Cardiac muscle cell (in vitro differentiated cells and primary cell): ENCODE results near the gene ATP9B. TPM values are rescaled to one million over a fixed set of nuclear protein-coding genes. Genes with fewer than 3 reads are reported as not detected.

Experiments used
- DNase-seq, 2 donors: peaks; one replicate each; pipeline versions ENCODE4 v3.0.0 to v3.0.0-alpha.2; 2010 to 2017; ENCODE audit warnings: low read depth in 1 of 2, low spot score in 1 of 2
- H3K27ac ChIP-seq: fragments of 200-600 bp; sonication (generic); 2 replicates; pipeline ENCODE4 v1.5.1; 2016
- H3K27me3 ChIP-seq: fragments of 200-600 bp; sonication (generic); 2 replicates; pipeline ENCODE4 v1.6.0; 2016; ENCODE audit warnings: control low read depth
- H3K36me3 ChIP-seq: fragments of 200-600 bp; sonication (generic); 2 replicates; pipeline ENCODE4 v1.5.1; 2016; ENCODE audit warnings: control low read depth
- H3K4me1 ChIP-seq: fragments of 200-600 bp; sonication (generic); 2 replicates; pipeline ENCODE4 v1.8.1; 2017; ENCODE audit warnings: low read depth, mild to moderate bottlenecking, mixed run types
- H3K4me3 ChIP-seq: fragments of 200-600 bp; sonication (generic); 2 replicates; pipeline ENCODE4 v1.5.1; 2016; ENCODE audit warnings: mild to moderate bottlenecking
- H3K9me3 ChIP-seq: fragments of 200-600 bp; sonication (generic); 2 replicates; pipeline ENCODE4 v1.5.1; 2017; ENCODE audit warnings: low read depth, mild to moderate bottlenecking, control low read depth
- CTCF ChIP-seq: IDR thresholded peaks from 2 replicates; pipeline ENCODE4 v1.5.1; 2012; ENCODE audit warnings: low read depth, mild to moderate bottlenecking, low read length
- polyA plus RNA-seq: library from polyadenylated mRNA; unstranded; fragments of >200 nt; fragmentation: Nextera tagmentation; extraction: Ambion mirVana; gene quantifications from 2 replicates; pipeline ENCODE4 v1.2.1, GENCODE V29; 2016
- total RNA-seq: library from RNA; depleted of rRNA; stranded (reverse); fragments of >200 nt; gene quantifications from 2 replicates; pipeline ENCODE4 v1.2.3, GENCODE V29; 2016

ATP9B gene
- total and polyA plus RNA-seq, 2 experiments from 2014 or later = 14.1 to 14.2 TPM

GRCh38 chr18:79394534-79395307 lies 325.5 kb downstream of the ATP9B start:
- H3K4me1 ChIP-seq = peaks cover 3% of the 10 kb centered on the region
- peak overlapping the region; percentile 33 for H3K4me3 ChIP-seq
- no peaks in the 10 kb centered on the region for H3K36me3 ChIP-seq
- peak in 1 of 2 donors; percentile 65 for DNase-seq
- no peaks in the 10 kb centered on the region for H3K9me3 ChIP-seq
- TF ChIP-seq CTCF = no peak
- peaks cover 86% of the 10 kb centered on the region for H3K27me3 ChIP-seq
- no peak overlapping the region for H3K27ac ChIP-seq

DNA sequence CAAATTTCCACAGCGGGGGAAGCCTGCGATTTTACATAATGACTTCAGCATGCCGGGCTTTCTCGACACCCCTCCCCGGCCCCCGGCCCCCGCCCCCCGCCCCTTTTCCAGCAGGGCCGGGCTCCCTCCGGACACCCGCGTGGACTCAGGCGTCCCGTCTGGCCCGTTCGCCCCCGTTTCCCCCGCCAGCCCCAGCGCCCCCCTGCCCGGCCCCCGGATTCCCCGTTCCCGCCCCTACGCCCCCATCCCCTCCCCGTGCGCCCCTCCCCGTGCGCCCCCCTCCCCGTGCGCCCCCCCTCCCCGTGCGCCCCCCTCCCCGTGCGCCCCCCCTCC lies 326.1 kb downstream of the ATP9B start:
- H3K4me1 ChIP-seq = peaks cover 3% of the 10 kb centered on the region
- H3K27ac ChIP-seq = no peak overlapping the region
- no peaks in the 10 kb centered on the region for H3K36me3 ChIP-seq
- no peak for DNase-seq
- H3K9me3 ChIP-seq = no peaks in the 10 kb centered on the region
- TF ChIP-seq CTCF = no peak
- H3K27me3 ChIP-seq = peaks cover 88% of the 10 kb centered on the region
- H3K4me3 ChIP-seq = peak overlapping the region; percentile 33

DNA sequence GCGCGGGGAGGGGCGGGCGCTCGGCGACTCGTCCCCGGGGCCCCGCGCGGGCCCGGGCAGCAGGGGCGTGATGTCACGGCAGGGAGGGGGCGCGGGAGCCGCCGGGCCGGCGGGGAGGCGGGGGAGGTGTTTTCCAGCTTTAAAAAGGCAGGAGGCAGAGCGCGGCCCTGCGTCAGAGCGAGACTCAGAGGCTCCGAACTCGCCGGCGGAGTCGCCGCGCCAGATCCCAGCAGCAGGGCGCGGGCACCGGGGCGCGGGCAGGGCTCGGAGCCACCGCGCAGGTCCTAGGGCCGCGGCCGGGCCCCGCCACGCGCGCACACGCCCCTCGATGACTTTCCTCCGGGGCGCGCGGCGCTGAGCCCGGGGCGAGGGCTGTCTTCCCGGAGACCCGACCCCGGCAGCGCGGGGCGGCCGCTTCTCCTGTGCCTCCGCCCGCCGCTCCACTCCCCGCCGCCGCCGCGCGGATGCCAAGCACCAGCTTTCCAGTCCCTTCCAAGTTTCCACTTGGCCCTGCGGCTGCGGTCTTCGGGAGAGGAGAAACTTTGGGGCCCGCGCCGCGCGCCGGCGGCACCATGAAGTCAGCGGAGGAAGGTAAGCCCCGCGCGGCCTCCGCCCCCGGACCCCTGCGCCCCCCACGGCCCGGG lies 326.7 kb downstream of the ATP9B start, which contains the start of gene NFATC1:
Gene NFATC1, plus strand, starts transcription at position 170 of the 644 bp plus-strand sequence. Its CDS starts 295 bp downstream, at position 465.
- Histone ChIP-seq H3K27ac (no peak within 1 kb of the TSS), H3K9me3 (no peaks in the 10 kb centered on the region), H3K27me3 (peaks cover 84% of the 10 kb centered on the region), H3K4me1 (peaks cover 3% of the 10 kb centered on the region), H3K36me3 (no peaks in the 10 kb centered on the region), H3K4me3 (peak within 1 kb of the TSS; percentile 43)
- TF ChIP-seq CTCF = no peak
- peak; percentile 85 to 90 for DNase-seq

DNA sequence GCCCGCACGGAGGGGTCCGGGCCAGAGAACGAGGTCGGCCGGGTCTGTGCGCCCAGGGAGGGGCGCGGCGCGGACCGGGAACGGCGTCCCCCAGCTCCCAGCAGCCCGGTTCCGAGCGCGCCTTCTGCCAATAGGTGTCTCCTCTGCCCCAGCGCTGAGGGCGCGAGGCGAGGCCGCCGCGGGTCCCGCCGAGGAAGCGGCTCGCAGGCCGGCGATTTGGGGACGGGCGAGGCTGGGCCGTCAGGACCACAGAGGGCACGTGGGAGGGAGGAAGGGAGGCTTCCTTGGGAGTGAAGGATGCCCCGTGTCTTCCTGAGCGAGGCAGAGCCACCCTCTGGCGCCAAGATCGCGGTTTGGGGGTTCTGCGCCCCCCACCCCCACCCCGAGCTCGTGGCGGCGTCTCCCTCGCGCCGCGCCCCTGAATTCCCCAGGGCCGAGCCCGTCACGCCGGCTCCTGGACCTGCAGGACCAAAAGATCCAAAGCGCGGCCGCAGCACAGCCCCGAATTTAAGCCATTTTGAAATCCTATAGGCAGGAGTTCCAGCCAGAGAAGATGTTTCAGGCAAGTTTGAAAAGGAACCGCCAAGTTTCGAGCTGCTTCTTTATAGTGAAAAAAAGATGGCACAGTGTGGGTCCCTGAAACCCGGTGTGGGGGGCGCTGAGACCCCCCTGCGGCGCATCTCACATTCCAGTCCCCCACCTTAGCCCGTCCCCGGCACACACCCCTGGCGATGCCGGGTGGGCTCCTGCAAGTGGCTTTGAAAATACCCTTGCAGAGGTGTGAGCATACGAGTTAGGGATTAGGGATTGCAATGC lies 327.4 kb downstream of the ATP9B start:
- H3K4me3 ChIP-seq = peak overlapping the region; percentile 43
- no peaks in the 10 kb centered on the region for H3K9me3 ChIP-seq
- H3K4me1 ChIP-seq = peaks cover 3% of the 10 kb centered on the region
- no peak for TF ChIP-seq CTCF
- peaks cover 77% of the 10 kb centered on the region for H3K27me3 ChIP-seq
- peak; percentile 61 to 71 for DNase-seq
- no peak overlapping the region for H3K27ac ChIP-seq
- no peaks in the 10 kb centered on the region for H3K36me3 ChIP-seq

GRCh38 chr18:79397247-79397829 lies 328.1 kb downstream of the ATP9B start:
- H3K36me3 ChIP-seq = no peaks in the 10 kb centered on the region
- peaks cover 3% of the 10 kb centered on the region for H3K4me1 ChIP-seq
- H3K27me3 ChIP-seq = peaks cover 70% of the 10 kb centered on the region
- no peak overlapping the region for H3K4me3 ChIP-seq
- DNase-seq = no peak
- H3K9me3 ChIP-seq = no peaks in the 10 kb centered on the region
- no peak overlapping the region for H3K27ac ChIP-seq
- no peak for TF ChIP-seq CTCF
